GM12878 (cell line): ENCODE results near the gene RAET1G. TPM values are rescaled to one million over a fixed set of nuclear protein-coding genes. Genes with fewer than 3 reads are reported as not detected.

Experiments
- ATAC-seq: fragments of 200-7000 bp; cut with Tn5 transposase; 3 replicates; pipeline ENCODE4 v1.9.1; 2020; ENCODE audit warnings: mild to moderate bottlenecking, moderate library complexity
- BruUV-seq: library from RNA; stranded (reverse); fragments of 400-500 nt; replicated peaks from 2 replicates; lab custom pipeline; 2021; lab: Mats Ljungman, UMichigan
- CTCF ChIA-PET: fragments of 300-600 bp; sonication (Branson Sonifier 250); formaldehyde crosslinking; extraction: SDS; loops from one replicate; lab custom pipeline; 2021; ENCODE audit warnings: inconsistent platforms; lab: Yijun Ruan, JAX
- POLR2A ChIA-PET: fragments of 350-600 bp; formaldehyde crosslinking; extraction: SDS; loops from one replicate; lab custom pipeline; 2021; ENCODE audit warnings: inconsistent platforms; lab: Charles Lee
- RAD21 ChIA-PET: fragments of 300-600 bp; sonication (Branson Sonifier 250); formaldehyde crosslinking; loops from one replicate; lab custom pipeline; 2023; ENCODE audit warnings: antibody characterized with exemption; ENCODE audit not compliant: unreplicated experiment; lab: Charles Lee
- SMC1A ChIA-PET: fragments of 300-600 bp; sonication (Branson Sonifier 250); formaldehyde crosslinking; loops from one replicate; lab custom pipeline; 2023; ENCODE audit not compliant: unreplicated experiment, uncharacterized antibody; lab: Charles Lee
- DNase-seq: peaks from one replicate; pipeline ENCODE4 v3.0.0-alpha.2; 2011; ENCODE audit warnings: low read depth, low spot score
- FAIRE-seq: peaks from 3 replicates; lab custom pipeline; 2011; peaks lifted over from hg19 to GRCh38; lab: Jason Lieb, UNC
- H2AFZ ChIP-seq: 2 replicates; pipeline ENCODE4 v1.6.0; 2011; ENCODE audit warnings: low read depth, low read length, control low read depth; ENCODE audit not compliant: control insufficient read depth
- H3K27ac ChIP-seq: 2 replicates; pipeline ENCODE4 v1.5.1; 2011; ENCODE audit warnings: control low read depth; ENCODE audit not compliant: control insufficient read depth, insufficient read depth
- H3K27me3 ChIP-seq, 2 experiments: replicated peaks in 1 of 2; 2 replicates each; pipeline versions ENCODE4 v1.6.0 to v1.6.1; 2011; ENCODE audit warnings: low read length in 1 of 2; ENCODE audit not compliant: control insufficient read depth in 2 of 2, insufficient read depth in 2 of 2
- H3K36me3 ChIP-seq, 2 experiments: 2 replicates each; pipeline ENCODE4 v1.5.1; 2011; ENCODE audit warnings: low read length in 1 of 2; ENCODE audit not compliant: control insufficient read depth in 2 of 2, insufficient read depth in 2 of 2
- H3K4me1 ChIP-seq: 2 replicates; pipeline ENCODE4 v1.6.1; 2011; ENCODE audit warnings: mild to moderate bottlenecking, low read length, moderate library complexity, mixed read lengths; ENCODE audit not compliant: control insufficient read depth, insufficient read depth
- H3K4me2 ChIP-seq: 2 replicates; pipeline ENCODE4 v1.6.0; 2011; ENCODE audit warnings: control low read depth; ENCODE audit not compliant: control insufficient read depth, insufficient read depth
- H3K4me3 ChIP-seq: fragments of 200-600 bp; sonication (generic); 2 replicates; pipeline ENCODE4 v1.5.1; 2016
- H3K79me2 ChIP-seq: 2 replicates; pipeline ENCODE4 v1.6.0; 2011; ENCODE audit warnings: low read length; ENCODE audit not compliant: control insufficient read depth, insufficient read depth
- H3K9ac ChIP-seq: 2 replicates; pipeline ENCODE4 v1.8.0; 2011; ENCODE audit warnings: low read length, control low read depth, mixed read lengths; ENCODE audit not compliant: control insufficient read depth, insufficient read depth
- H3K9me3 ChIP-seq: replicated peaks from 3 replicates; pipeline ENCODE4 v1.5.1; 2011; ENCODE audit warnings: mild to moderate bottlenecking, low read length; ENCODE audit not compliant: control insufficient read depth, insufficient read depth
- H4K20me1 ChIP-seq: 2 replicates; pipeline ENCODE4 v1.6.0; 2011; ENCODE audit not compliant: control insufficient read depth, insufficient read depth
- BMI1 ChIP-seq: fragments of 450-650 bp; IDR thresholded peaks from 2 replicates; pipeline ENCODE4 v1.6.1; 2016; ENCODE audit warnings: mild to moderate bottlenecking, moderate library complexity, borderline replicate concordance
- BRCA1 ChIP-seq: IDR thresholded peaks from 2 replicates; pipeline ENCODE4 v1.6.1; 2011; ENCODE audit warnings: low read depth, low read length, improper control_type of control experiment
- CHD2 ChIP-seq: IDR thresholded peaks from 2 replicates; pipeline ENCODE4 v1.6.1; 2011; ENCODE audit warnings: low read depth, low read length, improper control_type of control experiment, borderline replicate concordance
- CREB1 ChIP-seq: IDR thresholded peaks from 2 replicates; pipeline ENCODE4 v1.6.1; 2012; ENCODE audit warnings: low read depth, mild to moderate bottlenecking, inconsistent platforms
- HCFC1 ChIP-seq: fragments of 150-350 bp; IDR thresholded peaks from 2 replicates; pipeline ENCODE4 v1.6.1; 2014; ENCODE audit warnings: low read length
- IKZF2 ChIP-seq, 2 experiments: fragments of 450-650 bp; IDR thresholded peaks; 2 replicates each; pipeline ENCODE4 v1.6.1; 2017; ENCODE audit warnings: mild to moderate bottlenecking in 2 of 2, moderate library complexity in 2 of 2
- KDM1A ChIP-seq: fragments of 200-600 bp; sonication (generic); IDR thresholded peaks from 2 replicates; pipeline ENCODE4 v1.6.1; 2016; ENCODE audit warnings: borderline replicate concordance
- MXI1 ChIP-seq: fragments of 150-350 bp; IDR thresholded peaks from 2 replicates; pipeline ENCODE4 v1.6.1; 2011; ENCODE audit warnings: low read depth, mild to moderate bottlenecking, inconsistent platforms, low read length, improper control_type of control experiment
- NBN ChIP-seq: fragments of 450-650 bp; IDR thresholded peaks from 2 replicates; pipeline ENCODE4 v1.6.1; 2016
- POLR2AphosphoS2 ChIP-seq: IDR thresholded peaks from 2 replicates; pipeline ENCODE4 v1.6.1; 2011; ENCODE audit warnings: low read depth, mild to moderate bottlenecking, low read length, improper control_type of control experiment, moderate library complexity
- POLR2AphosphoS5 ChIP-seq: IDR thresholded peaks from 2 replicates; pipeline ENCODE4 v1.6.1; 2011; ENCODE audit warnings: mild to moderate bottlenecking, low read length, inconsistent platforms
- SREBF1 ChIP-seq: IDR thresholded peaks from 2 replicates; pipeline ENCODE4 v1.6.1; 2012; ENCODE audit warnings: mild to moderate bottlenecking, low read length
- TCF12 ChIP-seq: IDR thresholded peaks from 2 replicates; pipeline ENCODE4 v1.6.1; 2011; ENCODE audit warnings: low read depth, mild to moderate bottlenecking, low read length
- USF2 ChIP-seq: IDR thresholded peaks from 2 replicates; pipeline ENCODE4 v1.6.1; 2011; ENCODE audit warnings: low read depth, low read length, improper control_type of control experiment, borderline replicate concordance
- ZBTB4 ChIP-seq: fragments of 450-650 bp; formaldehyde crosslinking; IDR thresholded peaks from 2 replicates; pipeline ENCODE4 v1.4.0; 2022; ENCODE audit warnings: mild to moderate bottlenecking, moderate library complexity
- ZNF217 ChIP-seq: fragments of 450-650 bp; IDR thresholded peaks from 2 replicates; pipeline ENCODE4 v1.6.1; 2017; ENCODE audit warnings: antibody characterized with exemption, mild to moderate bottlenecking
- ZNF622 ChIP-seq: fragments of 450-650 bp; IDR thresholded peaks from 2 replicates; pipeline ENCODE4 v1.6.1; 2017; ENCODE audit warnings: mild to moderate bottlenecking, inconsistent platforms
- ZNF687 ChIP-seq: fragments of 450-650 bp; IDR thresholded peaks from 2 replicates; pipeline ENCODE4 v1.6.1; 2017; ENCODE audit warnings: mild to moderate bottlenecking, moderate library complexity
- WGBS: methylation state at CpG from one replicate; pipeline ENCODE4 v1.1.6; 2016; ENCODE audit warnings: low lambda C conversion rate; ENCODE audit not compliant: insufficient replicate concordance, insufficient coverage; ENCODE audit errors: missing lambda C conversion rate; 5-methylcytosine and 5-hydroxymethylcytosine counted together
- in situ Hi-C: fragments of 300-500 bp; cut with MboI; formaldehyde crosslinking; loops from 9 replicates; pipeline ENCODE4 v1.14.3; 2018; ENCODE audit warnings: mixed read lengths
- intact Hi-C: fragments of 100-400 bp; cut with micrococcal nuclease; formaldehyde crosslinking; loops from one replicate; pipeline ENCODE4 v1.14.2; 2022; ENCODE audit not compliant: unreplicated experiment
- polyA plus RNA-seq, 11 experiments: library from polyadenylated mRNA; depleted of rRNA in 4 of 11; unstranded in 6 of 11; stranded (reverse) in 5 of 11; fragments of >200 nt; fragmentation: Nextera tagmentation in 4 of 11; fragmentation: Illumina TruSeq in 1 of 11; extraction: Ambion mirVana in 4 of 11; extraction: Trizol in 1 of 11; gene quantifications; 1 replicate in 1 of 11; 2 replicates in 10 of 11; pipeline versions ENCODE4 v1.2.1 to v1.2.3, GENCODE V29; 2011 to 2016; ENCODE audit warnings: inconsistent platforms in 2 of 11, missing spikeins in 2 of 11, low read depth in 1 of 11
- total RNA-seq, 4 experiments: library from RNA; depleted of rRNA in 3 of 4; stranded (reverse); fragments of >200 nt in 3 of 4; fragmentation: Illumina TruSeq in 1 of 4; extraction: Trizol in 1 of 4; gene quantifications; 2 replicates each; pipeline versions ENCODE4 v1.2.1 to v1.2.3, GENCODE V29; 2013 to 2021

The RAET1G gene
- total and polyA plus RNA-seq, 10 of the 15 experiments (the other 5 are each of a cell fraction or from before 2014, with no cell fraction given) = not detected

- TF ChIP-seq ZBTB4 (CRISPR knock-in tag) (no peak), POLR2AphosphoS2 (no peak), IKZF2 (IDR thresholded peaks at IDR 0.05) (no peak), BMI1 (no peak), BRCA1 (no peak), CHD2 (no peak)
These were observed 37.0 kb downstream of the RAET1G start (continued) for GRCh38 chr6:149885888-149886287.

GRCh38 chr6:149884617-149885016, 38.3 kb downstream of the RAET1G start:
- Histone ChIP-seq H3K79me2 (no peaks in the 10 kb centered on the region), H3K27me3 (peaks cover 0 to 3% of the 10 kb centered on the region in 2 experiments; a peak in 2 of 4 replicates), H3K9ac (no peak overlapping the region), H2AFZ (no peak overlapping the region), H3K9me3 (no peaks in the 10 kb centered on the region), H3K4me3 (no peak overlapping the region), H4K20me1 (no peaks in the 10 kb centered on the region), H3K27ac (no peak overlapping the region), H3K4me2 (no peak overlapping the region), H3K4me1 (no peaks in the 10 kb centered on the region), H3K36me3 (no peaks in the 10 kb centered on the region)
- WGBS = 53% methylated on average over 7 of the region's 7 CpGs
- FAIRE-seq (no peak), ATAC-seq (no peak), DNase-seq (no peak)
- SMC1A ChIA-PET = no interaction called here
- in situ Hi-C loops = no loop called here
- intact Hi-C loops = no loop called here
- RAD21 ChIA-PET = no interaction called here
- POLR2A ChIA-PET = no interaction called here
- BruUV-seq = no TSS peak
- CTCF ChIA-PET = no interaction called here
- TF ChIP-seq POLR2AphosphoS5 (no peak), TCF12 (no peak), HCFC1 (no peak), ZNF622 (no peak), KDM1A (no peak), NBN (no peak), USF2 (no peak), SREBF1 (no peak), ZNF217 (no peak), ZNF687 (no peak), MXI1 (no peak), CREB1 (no peak)
